HS-5 (cell line): ENCODE results near the gene TAC4.

Experiments
- DNase-seq: peaks from one replicate; pipeline ENCODE4 v3.0.0-alpha.2; 2012; ENCODE audit warnings: low read depth

The TAC4 gene

DNA sequence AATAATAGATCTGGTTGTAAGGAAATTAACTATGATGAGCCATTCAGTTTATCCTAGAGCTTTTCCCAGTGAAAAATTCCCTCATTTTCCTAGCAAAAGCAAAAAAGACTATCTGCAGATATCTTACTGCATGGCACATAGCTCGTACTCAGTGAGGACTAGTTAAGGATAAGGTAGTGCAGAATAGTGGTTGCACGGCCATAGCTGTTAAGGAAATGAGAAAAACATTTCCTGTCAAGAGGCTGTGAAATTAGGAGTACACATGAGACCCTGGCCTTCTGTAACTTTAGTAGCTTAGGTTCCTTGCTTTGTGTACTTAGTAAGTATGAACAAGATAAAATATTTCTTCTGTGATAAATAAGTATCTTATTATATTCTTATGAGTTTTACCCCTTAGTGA lies 49.1 kb downstream of the TAC4 start:
- no peak for DNase-seq

DNA sequence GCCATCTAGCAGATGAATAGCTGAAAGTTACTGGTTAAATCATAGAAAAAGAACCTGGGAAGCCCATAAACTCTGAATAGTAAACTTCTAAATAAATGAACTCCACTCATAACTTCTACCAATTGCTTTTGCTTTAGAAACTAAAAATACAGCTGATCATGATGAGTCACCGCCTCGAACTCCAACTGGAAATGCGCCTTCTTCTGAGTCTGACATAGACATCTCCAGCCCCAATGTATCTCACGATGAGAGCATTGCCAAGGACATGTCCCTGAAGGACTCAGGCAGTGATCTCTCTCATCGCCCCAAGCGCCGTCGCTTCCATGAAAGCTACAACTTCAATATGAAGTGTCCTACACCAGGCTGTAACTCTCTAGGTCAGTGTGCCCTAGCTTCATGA lies 49.7 kb downstream of the TAC4 start:
- DNase-seq, result no peak

DNA sequence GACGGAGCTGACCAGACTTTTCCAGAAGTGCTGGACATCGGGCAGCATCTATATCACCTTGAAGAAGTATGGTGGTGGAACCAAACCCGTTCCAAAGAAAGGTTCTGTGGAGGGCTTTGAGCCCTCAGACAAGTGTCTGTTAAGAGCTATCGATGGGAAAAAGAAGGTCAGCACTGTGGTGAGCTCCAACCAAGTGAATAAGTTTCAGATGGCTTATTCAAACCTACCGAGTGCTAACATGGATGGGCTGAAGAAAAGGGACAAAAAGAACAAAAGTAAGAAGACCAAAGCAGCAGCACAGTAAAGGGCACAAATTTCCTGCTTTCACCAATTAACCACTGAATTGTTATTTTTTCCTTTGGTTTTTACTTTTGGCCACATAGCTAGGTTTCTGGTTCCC lies 52.5 kb downstream of the TAC4 start:
- DNase-seq, result no peak

DNA sequence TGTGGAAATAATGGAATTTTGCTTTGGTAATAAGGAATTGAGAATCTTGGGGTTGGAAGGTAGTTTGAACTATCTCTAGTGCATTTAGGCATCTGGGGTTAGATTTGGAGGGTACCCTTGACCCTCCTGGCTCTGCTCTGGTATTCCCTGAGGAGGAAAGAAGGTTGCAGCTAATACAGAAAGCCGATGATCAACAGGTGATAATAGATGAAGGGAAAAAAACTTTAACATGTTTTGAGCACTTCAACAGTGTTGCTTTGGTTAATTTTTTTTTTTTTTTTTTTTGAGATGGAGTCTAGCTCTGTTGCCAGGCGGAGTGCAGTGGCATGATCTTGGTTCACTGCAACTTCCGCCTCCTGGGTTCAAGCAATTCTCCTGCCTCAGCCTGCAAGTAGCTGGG lies 54.6 kb downstream of the TAC4 start:
- no peak for DNase-seq

DNA sequence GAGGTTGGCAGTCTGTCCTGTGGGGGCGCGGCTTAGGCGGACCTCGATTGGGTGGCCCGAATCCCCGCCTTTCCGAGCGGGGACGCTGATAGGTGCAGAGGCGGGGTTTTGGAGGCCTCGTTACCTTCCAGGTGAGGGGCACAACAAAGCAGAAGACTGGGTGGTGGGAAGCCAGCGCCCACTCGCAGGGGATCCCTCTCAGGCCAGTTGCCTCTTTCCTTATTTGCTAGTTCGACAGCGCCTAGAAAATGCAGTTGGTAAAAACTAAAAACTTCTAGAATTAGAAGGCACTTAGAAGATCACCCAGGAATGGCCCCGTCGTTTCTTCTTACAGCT lies 58.7 kb downstream of the TAC4 start:
- DNase-seq, result no peak

DNA sequence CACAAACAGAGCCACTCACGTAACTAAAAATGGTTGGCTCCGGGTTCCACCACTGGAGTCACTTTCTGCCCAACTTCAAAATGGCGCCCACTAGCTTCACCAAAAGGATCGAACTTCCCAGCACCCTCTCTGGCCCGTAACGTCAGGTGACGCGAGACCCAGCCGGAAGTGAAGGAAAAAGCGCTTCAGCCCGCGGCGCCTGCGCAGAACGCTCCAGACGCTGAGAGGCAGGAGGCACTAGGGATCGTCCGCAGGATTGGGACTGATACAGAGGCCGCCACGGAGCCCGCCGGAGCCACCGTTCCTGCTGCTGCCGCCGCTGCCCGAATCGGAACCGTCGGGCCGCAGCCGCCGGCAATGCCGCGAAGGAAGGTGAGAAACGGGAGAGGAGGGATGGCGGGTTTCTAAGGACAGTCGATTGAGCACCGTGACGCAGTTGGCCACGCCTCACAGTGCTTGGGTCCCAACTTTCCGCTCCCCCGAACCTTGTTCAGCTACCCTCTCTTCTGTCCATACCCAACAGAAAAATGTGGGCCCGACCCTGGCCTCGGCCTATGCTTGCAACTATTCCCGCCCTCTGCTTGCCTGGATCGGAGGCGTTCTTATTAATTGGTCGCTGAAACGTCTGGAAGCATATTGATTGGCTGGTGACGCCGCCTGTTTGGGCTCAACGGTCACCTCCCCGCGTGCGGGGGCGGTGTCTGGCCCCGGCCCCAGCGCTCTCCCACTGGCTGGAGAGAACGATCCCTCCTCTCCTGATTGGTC lies 59.2 kb downstream of the TAC4 start, which contains the start of gene KAT7:
Gene KAT7, plus strand, starts transcription at position 204 of the 765 bp plus-strand sequence. Its CDS starts 154 bp downstream, at position 358.
- peak; percentile 96 for DNase-seq
